Measurements from ENCODE around the gene FN3KRP.

Gene FN3KRP

DNA sequence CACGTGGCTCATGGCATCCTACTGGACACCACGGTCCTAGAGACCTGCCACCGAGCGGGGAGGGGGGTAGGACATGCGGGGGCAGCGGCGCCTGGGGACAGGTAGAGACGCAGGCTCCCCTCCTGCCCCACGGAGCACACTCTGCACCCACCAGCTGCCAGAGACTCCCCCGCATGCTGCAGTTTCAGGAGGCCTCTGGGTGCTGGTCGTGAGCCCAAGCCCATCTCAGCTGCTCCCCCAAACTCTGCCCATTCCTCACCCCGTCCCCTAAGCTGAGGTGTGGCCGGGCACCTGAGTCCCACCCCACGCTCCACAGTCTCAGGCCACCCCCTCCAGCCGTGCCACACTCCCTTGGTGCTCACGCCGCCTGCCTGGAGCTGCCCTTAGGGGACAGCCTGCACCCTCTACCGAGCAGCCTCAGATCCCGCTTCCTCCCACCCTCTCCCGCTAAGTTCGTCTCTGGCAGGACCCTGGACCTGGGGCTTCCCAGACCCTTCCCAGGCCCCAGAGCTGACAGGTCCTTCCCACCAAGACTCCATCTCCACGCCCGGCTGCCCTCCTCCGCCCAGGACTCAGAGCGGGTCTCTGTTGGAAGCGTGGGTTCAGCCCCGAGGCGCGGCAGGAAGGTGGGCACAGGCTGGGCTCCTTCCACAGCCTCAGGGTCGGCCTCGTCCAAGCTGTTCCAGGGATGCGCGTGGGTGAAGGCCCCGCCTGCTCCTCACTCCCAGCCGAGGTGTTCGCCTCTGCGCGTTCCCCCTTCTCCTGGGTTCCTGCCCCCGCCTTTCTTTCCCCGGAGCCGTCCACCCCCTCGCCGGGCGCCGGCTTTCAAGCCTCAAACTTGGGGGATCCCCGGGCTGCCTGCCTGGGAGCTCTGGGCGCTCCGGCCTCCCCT is 19.3 kb upstream of the FN3KRP start:
- no peak for DNase-seq (ENCODE audit: low read depth)
- TF ChIP-seq, protein P1, sequence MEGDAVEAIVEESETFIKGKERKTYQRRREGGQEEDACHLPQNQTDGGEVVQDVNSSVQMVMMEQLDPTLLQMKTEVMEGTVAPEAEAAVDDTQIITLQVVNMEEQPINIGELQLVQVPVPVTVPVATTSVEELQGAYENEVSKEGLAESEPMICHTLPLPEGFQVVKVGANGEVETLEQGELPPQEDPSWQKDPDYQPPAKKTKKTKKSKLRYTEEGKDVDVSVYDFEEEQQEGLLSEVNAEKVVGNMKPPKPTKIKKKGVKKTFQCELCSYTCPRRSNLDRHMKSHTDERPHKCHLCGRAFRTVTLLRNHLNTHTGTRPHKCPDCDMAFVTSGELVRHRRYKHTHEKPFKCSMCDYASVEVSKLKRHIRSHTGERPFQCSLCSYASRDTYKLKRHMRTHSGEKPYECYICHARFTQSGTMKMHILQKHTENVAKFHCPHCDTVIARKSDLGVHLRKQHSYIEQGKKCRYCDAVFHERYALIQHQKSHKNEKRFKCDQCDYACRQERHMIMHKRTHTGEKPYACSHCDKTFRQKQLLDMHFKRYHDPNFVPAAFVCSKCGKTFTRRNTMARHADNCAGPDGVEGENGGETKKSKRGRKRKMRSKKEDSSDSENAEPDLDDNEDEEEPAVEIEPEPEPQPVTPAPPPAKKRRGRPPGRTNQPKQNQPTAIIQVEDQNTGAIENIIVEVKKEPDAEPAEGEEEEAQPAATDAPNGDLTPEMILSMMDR (conservative IDR thresholded peaks at IDR 0.05; ENCODE audit: low read depth, low read length) = no peak
- H3K4me3 ChIP-seq (ENCODE audit: low read depth, low read length) = peak overlapping the region; percentile 64

DNA sequence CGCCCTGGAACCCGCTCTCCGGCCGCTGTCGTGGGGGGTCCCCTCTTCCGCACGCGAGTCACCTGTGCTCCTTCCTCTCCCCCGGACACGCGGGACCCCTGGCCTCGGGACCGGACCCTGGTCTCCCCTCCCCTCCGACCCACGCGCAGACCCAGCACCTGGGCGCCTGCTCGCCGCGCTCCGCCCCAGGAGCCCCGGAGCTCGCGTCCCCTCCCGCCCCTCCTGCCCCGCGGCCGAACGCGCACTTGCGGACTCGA is 18.8 kb upstream of the FN3KRP start:
- H3K4me3 ChIP-seq (ENCODE audit: low read depth, low read length) = peak overlapping the region; percentile 64
- TF ChIP-seq, protein P1 (conservative IDR thresholded peaks at IDR 0.05; ENCODE audit: low read depth, low read length) = no peak
- no peak for DNase-seq (ENCODE audit: low read depth)

DNA sequence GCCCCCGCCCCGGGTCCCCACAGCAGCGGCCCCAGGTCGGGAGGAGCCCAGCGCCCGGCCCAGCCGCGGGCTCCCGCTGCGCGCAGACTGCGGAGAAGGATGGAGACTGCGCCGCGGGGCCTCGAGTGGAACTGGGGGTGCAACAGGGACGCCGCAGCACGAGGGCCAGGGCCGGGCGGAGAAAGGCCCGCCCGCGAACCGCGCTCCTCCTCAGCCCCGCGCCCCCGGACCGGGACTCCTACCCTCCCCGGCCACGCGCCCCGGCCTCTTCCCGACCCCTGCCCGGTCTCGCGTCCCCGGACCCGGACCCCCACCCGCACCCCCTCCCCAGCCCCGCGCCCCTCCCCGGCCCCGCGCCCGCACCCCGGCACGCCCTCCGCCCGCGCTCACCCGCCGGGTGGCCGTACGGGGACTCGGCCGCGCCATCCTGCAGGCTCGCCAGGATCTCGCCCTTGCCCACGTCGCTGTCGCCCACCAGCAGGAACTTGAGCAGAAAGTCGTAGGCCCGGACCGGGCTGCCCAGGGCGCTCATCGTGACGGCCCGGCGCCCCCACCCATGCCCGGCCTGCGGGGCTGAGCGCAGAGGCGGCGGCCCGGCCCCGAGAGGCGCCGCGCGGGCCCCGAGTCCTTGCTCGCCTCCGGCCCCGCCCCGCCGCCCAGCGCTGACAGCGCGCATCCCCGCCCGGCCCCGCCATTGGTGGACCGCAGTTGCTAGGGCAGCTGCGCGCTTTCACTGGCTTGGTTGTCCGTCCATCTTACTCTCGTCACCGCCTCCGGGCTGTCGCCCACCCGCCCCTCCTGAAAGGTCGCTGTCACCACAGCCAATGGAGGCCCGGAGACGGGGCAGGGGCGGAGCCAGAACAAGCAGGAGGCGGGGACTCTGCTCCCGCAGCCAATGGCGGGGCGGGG is 18.2 kb upstream of the FN3KRP start, which contains the start of gene RAB40B:
RAB40B (minus strand) TSS at position 634 of the 909 bp plus-strand sequence; CDS start at position 532, 102 bp downstream.
- H3K4me3 ChIP-seq (ENCODE audit: low read depth, low read length) = peak within 1 kb of the TSS; percentile 75
- peak; percentile 99 for DNase-seq (ENCODE audit: low read depth)
- TF ChIP-seq, protein P1 (conservative IDR thresholded peaks at IDR 0.05; ENCODE audit: low read depth, low read length) = no peak

DNA sequence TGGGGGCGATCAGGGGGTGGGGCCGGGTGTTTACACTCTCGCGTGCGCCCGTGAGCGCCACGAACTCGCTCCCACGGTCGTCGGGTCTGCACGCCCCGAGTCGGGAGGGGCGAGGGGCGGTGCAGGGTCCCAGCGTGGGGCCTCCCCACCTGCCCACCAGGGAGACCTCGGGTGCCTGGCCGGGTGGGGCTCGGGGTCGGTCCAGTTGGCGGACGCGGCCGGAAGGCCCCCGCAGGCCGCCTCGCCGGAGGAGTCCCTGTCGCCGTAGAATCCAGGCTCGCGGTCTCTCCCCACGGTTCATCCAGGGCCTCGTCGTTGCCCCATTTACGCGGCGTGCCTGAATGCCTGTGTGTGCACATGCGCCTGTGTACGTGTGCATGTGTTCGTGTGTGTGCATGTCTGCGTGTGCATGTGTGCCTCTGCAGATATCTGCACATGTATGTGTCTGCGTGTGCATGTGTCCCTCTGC is 17.5 kb upstream of the FN3KRP start:
- peak overlapping the region; percentile 75 for H3K4me3 ChIP-seq (ENCODE audit: low read depth, low read length)
- peak; percentile 10 for DNase-seq (ENCODE audit: low read depth)
- TF ChIP-seq, protein P1 (conservative IDR thresholded peaks at IDR 0.05; ENCODE audit: low read depth, low read length) = no peak

DNA sequence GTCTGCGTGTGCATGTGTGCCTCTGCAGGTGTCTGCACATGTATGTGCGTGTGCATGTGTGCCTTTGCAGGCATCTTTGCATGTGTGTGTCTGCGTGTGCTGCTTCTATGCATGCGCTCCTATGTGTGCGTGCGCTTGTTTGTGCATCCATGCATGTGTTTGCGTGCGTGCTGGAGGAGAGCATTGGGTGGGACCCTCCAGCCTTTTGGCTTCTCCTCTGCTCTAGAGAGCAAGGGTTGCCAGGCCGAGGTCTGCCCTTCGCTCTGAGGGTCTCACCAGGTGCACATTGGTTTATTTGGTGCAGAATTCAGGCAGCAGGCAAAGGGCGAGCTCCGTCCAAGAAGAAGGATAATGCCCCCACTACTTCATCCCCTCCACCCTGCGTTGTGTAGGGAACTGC is 17.0 kb upstream of the FN3KRP start:
- DNase-seq (ENCODE audit: low read depth) = no peak
- H3K4me3 ChIP-seq (ENCODE audit: low read depth, low read length) = no peak overlapping the region
- TF ChIP-seq, protein P1 (conservative IDR thresholded peaks at IDR 0.05; ENCODE audit: low read depth, low read length) = no peak

DNA sequence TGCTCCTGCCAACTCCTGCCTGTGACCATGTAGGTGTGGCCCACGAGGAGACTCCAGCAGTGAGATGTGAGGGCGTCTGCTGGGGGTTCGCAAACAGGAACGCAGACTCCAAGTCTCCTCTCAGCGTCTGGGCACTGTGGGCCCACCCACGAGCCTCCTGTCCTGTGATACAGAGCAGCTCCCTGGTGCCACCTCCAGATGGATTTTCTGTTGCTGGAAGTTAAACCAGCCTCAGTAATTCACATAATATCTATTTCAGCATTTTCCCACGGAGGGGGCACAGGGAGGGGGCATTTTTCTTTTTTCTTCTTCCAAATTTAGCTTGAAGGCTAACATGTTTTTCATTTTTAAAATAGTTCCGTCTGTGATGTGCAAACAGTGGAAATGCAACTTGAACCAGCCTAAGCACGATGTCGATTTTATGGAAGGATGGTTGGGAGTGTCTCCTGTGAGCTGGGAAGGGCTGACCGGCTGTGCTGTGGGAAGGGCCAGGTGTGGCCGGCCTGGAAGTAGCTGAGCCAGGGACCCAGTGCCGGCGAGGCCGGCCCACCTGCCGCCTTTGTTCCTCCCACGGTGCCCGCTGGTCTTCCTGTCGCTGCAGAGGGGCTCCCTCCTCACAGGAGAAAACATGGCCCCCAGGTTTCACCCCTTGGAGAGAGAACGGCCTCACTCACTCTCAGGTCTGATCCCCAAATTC is 14.1 kb upstream of the FN3KRP start:
- TF ChIP-seq, protein P1 (conservative IDR thresholded peaks at IDR 0.05; ENCODE audit: low read depth, low read length) = no peak
- no peak for DNase-seq (ENCODE audit: low read depth)
- H3K4me3 ChIP-seq (ENCODE audit: low read depth, low read length) = no peak overlapping the region
